Colonic mucosa (tissue), 4 donors: ENCODE measurements around the gene CARD19. TPM values are rescaled to one million over a fixed set of nuclear protein-coding genes. Genes with fewer than 3 reads are reported as not detected.

Experiments used
- DNase-seq: peaks from one replicate; pipeline ENCODE4 v3.0.0-alpha.2; 2020
- H3K27ac ChIP-seq: fragments of 200-600 bp; one replicate; pipeline ENCODE4 v1.8.0; 2021
- H3K27me3 ChIP-seq: fragments of 200-600 bp; one replicate; pipeline ENCODE4 v1.8.0; 2021
- H3K36me3 ChIP-seq: fragments of 200-600 bp; one replicate; pipeline ENCODE4 v1.8.0; 2021
- H3K4me1 ChIP-seq: fragments of 200-600 bp; one replicate; pipeline ENCODE4 v1.8.0; 2021; ENCODE audit warnings: mild to moderate bottlenecking
- H3K4me3 ChIP-seq: fragments of 200-600 bp; one replicate; pipeline ENCODE4 v1.8.0; 2021
- H3K9ac ChIP-seq, 2 donors: one replicate each; pipeline ENCODE4 v1.7.0; 2013; ENCODE audit warnings: control low read depth in 2 of 2, low read depth in 2 of 2, low read length in 2 of 2
- H3K9me3 ChIP-seq: fragments of 200-600 bp; one replicate; pipeline ENCODE4 v1.8.0; 2021
- intact Hi-C: fragments of 100-400 bp; cut with DNase I; formaldehyde crosslinking; loops from one replicate; pipeline ENCODE4 v1.14.1; 2022
- total RNA-seq, 2 donors: library from RNA; stranded (reverse); fragmentation: NEBNext Ultra II Directional in 1 of 2; extraction: Animal tissue kit (Norgen Biotek cat#: 25700) in 1 of 2; gene quantifications; one replicate each; pipeline ENCODE4 v1.2.1, GENCODE V29; 2021
- TF ChIP-seq, protein P1 (sequence below): fragments of 200-600 bp; IDR thresholded peaks from one replicate; pipeline ENCODE4 v1.8.0; 2022; ENCODE audit warnings: antibody characterized with exemption, mild to moderate bottlenecking
- donor health status: healthy.
- donor health status: DM: no; HTN: no; CAD: no.
- donor health status: DM: no; HTN: no; CAD: no.

The CARD19 gene
- total RNA-seq, result 10 to 100 TPM; 48.6 to 56.3 TPM

DNA sequence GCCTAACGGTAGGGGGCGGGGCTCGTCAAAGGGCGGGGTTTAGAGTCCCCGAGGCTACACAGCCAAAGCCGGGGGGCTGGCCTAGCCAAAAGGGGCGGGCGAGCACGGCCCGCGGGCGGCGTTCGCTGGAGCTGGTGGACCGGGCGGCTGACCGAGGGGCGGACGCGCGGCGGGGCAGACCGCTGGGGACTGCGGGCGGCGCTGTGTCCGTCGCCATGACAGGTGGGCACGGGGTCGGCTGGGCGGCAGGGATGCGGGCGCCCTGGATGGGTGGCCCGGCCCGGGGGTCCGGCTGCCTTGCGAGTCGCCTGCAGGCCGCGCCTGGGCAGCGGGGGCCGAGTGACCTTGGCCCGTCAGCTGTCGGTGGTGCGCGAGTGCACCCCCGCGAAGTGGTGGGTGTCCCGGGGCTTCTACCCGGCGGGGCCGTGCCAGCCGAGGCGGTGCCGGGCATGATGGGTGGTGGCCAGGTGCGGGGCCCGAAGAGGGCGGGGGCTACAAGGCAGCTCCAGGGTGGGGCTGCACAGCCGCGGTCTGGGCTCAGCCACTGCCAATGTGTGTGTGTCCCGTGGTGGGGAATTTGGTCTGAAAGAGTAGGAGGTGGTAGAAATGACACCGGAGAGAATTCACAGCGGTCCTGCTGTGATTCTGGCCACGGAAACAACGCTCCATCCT is at the start of gene CARD19:
Gene CARD19 (plus strand): TSS at position 87 of the 672 bp plus-strand sequence. CDS start 129 bp downstream, at position 216.
- TF ChIP-seq, protein P1, sequence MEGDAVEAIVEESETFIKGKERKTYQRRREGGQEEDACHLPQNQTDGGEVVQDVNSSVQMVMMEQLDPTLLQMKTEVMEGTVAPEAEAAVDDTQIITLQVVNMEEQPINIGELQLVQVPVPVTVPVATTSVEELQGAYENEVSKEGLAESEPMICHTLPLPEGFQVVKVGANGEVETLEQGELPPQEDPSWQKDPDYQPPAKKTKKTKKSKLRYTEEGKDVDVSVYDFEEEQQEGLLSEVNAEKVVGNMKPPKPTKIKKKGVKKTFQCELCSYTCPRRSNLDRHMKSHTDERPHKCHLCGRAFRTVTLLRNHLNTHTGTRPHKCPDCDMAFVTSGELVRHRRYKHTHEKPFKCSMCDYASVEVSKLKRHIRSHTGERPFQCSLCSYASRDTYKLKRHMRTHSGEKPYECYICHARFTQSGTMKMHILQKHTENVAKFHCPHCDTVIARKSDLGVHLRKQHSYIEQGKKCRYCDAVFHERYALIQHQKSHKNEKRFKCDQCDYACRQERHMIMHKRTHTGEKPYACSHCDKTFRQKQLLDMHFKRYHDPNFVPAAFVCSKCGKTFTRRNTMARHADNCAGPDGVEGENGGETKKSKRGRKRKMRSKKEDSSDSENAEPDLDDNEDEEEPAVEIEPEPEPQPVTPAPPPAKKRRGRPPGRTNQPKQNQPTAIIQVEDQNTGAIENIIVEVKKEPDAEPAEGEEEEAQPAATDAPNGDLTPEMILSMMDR, result no peak
- intact Hi-C loops, result no loop called here
- DNase-seq, result peak; percentile 80
- H3K36me3 ChIP-seq, result no peaks in the 10 kb centered on the region
- peak within 1 kb of the TSS; percentile 95 for H3K27ac ChIP-seq
- peaks cover 12% of the 10 kb centered on the region for H3K4me1 ChIP-seq
- H3K4me3 ChIP-seq, result peak within 1 kb of the TSS; percentile 98
- peak within 1 kb of the TSS; percentile 93 to 96 for H3K9ac ChIP-seq
- H3K27me3 ChIP-seq, result no peaks in the 10 kb centered on the region
- H3K9me3 ChIP-seq, result no peaks in the 10 kb centered on the region

DNA sequence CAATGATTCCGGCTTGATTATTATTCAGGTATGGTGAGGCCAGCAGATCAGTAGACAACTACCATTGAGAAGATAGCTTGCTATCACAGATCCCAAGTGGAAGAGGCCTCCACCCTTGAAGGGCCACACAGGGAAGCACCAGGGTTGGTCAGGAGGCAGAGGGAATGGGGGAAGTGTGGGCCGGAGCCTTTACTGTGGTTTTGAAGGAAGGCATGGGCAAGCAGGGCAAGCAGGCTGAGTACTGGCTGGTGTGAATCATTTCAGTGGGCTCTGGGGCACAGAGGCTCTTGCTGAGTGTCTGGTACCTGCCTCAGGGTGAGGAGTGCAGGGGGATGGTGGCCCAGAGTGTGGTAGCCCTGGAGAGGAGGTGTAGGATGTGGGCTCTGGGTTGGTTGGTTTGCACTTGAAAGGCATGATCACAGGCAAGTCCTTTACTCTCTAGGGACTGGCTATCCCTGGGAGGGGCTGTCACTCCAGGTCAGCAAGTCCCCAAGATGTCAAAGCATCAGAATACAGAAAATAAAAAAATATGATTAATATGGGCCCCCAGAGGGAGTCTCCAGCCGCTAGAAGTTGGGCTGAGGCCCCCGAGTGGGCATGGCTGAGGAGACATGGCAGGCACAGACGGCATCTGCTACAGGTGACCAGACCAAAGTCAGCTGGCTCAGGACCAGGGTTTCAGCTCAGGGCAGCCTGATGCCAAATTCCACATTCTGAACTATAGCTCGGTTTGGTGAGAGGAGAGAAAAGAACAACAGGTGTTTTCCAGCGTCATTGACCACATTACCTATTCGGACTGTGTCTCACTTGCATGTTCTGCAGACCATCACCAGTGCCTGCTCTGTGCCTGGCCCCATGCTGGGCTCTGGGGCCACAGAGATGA is 47.2 kb upstream of the CARD19 start:
- no peak for DNase-seq
- H3K9me3 ChIP-seq, result no peaks in the 10 kb centered on the region
- no peaks in the 10 kb centered on the region for H3K36me3 ChIP-seq

DNA sequence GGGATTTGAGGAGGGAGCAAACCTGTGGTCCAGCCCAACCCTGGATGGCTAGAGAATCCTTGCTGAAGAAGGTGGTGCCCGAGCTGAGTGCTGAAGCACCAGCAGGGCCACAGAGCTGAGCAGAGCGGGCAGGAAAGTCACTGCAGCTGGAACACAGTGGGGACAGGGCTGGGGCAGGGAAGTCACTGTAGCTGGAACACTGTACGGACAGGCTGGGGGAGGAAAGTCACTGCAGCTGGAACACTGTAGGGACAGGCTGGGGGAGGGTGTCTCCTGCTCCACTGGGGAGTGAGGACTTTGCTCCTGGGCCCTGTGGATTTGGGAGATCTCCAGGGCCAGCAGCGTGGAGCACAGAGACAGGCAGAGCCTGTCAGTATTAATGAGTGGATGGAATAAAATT is 46.5 kb upstream of the CARD19 start:
- intact Hi-C loops, result no loop called here
- TF ChIP-seq, protein P1, result no peak
- Histone ChIP-seq H3K4me3 (no peak overlapping the region), H3K27me3 (no peaks in the 10 kb centered on the region), H3K4me1 (no peaks in the 10 kb centered on the region), H3K9ac (no peak overlapping the region), H3K9me3 (no peaks in the 10 kb centered on the region), H3K27ac (no peak overlapping the region), H3K36me3 (no peaks in the 10 kb centered on the region)
- DNase-seq, result no peak

More for the DNA sequence above, 47.2 kb upstream of the CARD19 start:
- H3K4me1 ChIP-seq, result no peaks in the 10 kb centered on the region
- intact Hi-C loops, result no loop called here
- H3K9ac ChIP-seq, result no peak overlapping the region
- TF ChIP-seq, protein P1, result no peak
- H3K27me3 ChIP-seq, result no peaks in the 10 kb centered on the region
- no peak overlapping the region for H3K27ac ChIP-seq
- no peak overlapping the region for H3K4me3 ChIP-seq

GRCh38 chr9:93050231-93050630 is 45.8 kb upstream of the CARD19 start:
- H3K36me3 ChIP-seq, result no peaks in the 10 kb centered on the region
- intact Hi-C loops, result no loop called here
- DNase-seq, result no peak
- no peak overlapping the region for H3K4me3 ChIP-seq
- H3K27ac ChIP-seq, result no peak overlapping the region
- H3K9ac ChIP-seq, result no peak overlapping the region
- H3K9me3 ChIP-seq, result no peaks in the 10 kb centered on the region
- TF ChIP-seq, protein P1, result no peak
- no peaks in the 10 kb centered on the region for H3K4me1 ChIP-seq
- H3K27me3 ChIP-seq, result no peaks in the 10 kb centered on the region

- H3K9ac ChIP-seq, result no peak overlapping the region
- no peaks in the 10 kb centered on the region for H3K36me3 ChIP-seq
- H3K4me1 ChIP-seq, result no peaks in the 10 kb centered on the region
- H3K9me3 ChIP-seq, result no peaks in the 10 kb centered on the region
- no peaks in the 10 kb centered on the region for H3K27me3 ChIP-seq
- H3K4me3 ChIP-seq, result no peak overlapping the region
- TF ChIP-seq, protein P1, result no peak
- no peak overlapping the region for H3K27ac ChIP-seq
- intact Hi-C loops, result no loop called here
- DNase-seq, result no peak
These were observed 44.3 kb upstream of the CARD19 start for GRCh38 chr9:93051680-93052089.
